ENCODE results near the gene TARP.
"Not testable (repeated sequence)": the region's sequence is repeated elsewhere in the genome, so short reads cannot be mapped to it uniquely, and the experiment has no call there.

TARP gene

DNA sequence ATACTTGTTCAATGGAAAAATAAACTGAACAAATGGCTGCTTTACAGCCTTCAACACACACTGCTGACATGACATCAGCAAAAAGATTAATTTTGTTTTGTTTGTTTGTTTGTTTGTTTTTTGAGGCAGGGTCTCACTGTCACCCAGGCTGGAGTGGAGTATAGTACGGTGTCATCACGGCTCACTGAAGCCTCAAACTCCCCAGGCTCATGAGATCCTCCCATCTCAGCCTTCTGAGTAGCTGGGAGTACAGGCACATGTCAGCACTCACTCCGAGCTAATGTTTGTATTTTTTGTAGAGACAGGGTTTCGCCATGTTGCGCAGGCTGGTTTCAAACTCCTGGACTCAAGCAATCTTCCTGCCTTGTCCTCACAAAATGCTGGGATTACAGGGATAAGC lies 10.9 kb downstream of the TARP start:
- TF ChIP-seq POLR2AphosphoS5 (IDR thresholded peaks at IDR 0.05; ENCODE audit: insufficient read depth in 1 of 2, low read depth in 1 of 2) (no peak), CTCF (IDR thresholded peaks at IDR 0.05) (no peak), POLR2A (IDR thresholded peaks at IDR 0.05) (no peak)
- no peak for DNase-seq (ENCODE audit: extremely low spot score in 2 of 2)
- no peaks in the 10 kb centered on the region for H3K4me1 ChIP-seq
- intact Hi-C loops (cut with DNase I): no loop called here
- H3K9me3 ChIP-seq: no peaks in the 10 kb centered on the region
- H3K36me3 ChIP-seq: no peaks in the 10 kb centered on the region
- H3K4me3 ChIP-seq: no peak overlapping the region
- H3K27ac ChIP-seq: no peak overlapping the region
- H3K27me3 ChIP-seq: no peaks in the 10 kb centered on the region

GRCh38 chr7:38262026-38262425 lies 11.4 kb downstream of the TARP start:
- H3K9me3 ChIP-seq; intact Hi-C loops (cut with DNase I): not testable (repeated sequence)

DNA sequence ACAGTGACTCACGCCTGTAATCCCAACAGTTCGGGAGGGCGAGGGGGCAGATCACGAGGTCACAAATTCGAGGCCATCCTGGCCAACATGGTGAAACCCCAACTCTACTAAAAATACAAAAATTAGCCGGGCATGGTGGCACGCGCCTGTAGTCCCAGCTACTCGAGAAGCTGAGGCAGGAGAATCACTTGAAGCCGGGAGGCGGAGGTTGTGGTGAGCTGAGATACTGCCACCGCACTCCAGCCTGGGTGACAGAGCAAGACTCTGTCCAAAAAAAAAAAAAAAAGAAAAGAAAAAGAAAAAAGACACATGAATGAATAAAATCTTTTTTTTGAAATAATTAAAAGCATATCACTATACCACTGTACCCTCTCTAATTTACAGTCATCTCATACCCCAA lies 11.8 kb downstream of the TARP start:
- H3K9me3 ChIP-seq; H3K36me3 ChIP-seq; H3K27ac ChIP-seq; H3K4me3 ChIP-seq; H3K27me3 ChIP-seq; H3K4me1 ChIP-seq; intact Hi-C loops (cut with DNase I); DNase-seq (ENCODE audit: extremely low spot score in 2 of 2): not testable (repeated sequence)

More at GRCh38 chr7:38262026-38262425, 11.4 kb downstream of the TARP start:
- H3K4me1 ChIP-seq; H3K27ac ChIP-seq; H3K4me3 ChIP-seq; H3K27me3 ChIP-seq; H3K36me3 ChIP-seq; DNase-seq (ENCODE audit: extremely low spot score in 2 of 2): not testable (repeated sequence)

GRCh38 chr7:38259157-38259556 lies 14.3 kb downstream of the TARP start:
- DNase-seq (ENCODE audit: extremely low spot score in 2 of 2); H3K27me3 ChIP-seq; H3K9me3 ChIP-seq; H3K4me1 ChIP-seq; H3K27ac ChIP-seq; intact Hi-C loops (cut with DNase I); H3K36me3 ChIP-seq; H3K4me3 ChIP-seq: not testable (repeated sequence)

GRCh38 chr7:38257350-38257677 lies 16.1 kb downstream of the TARP start:
- no peak for DNase-seq (ENCODE audit: extremely low spot score in 2 of 2)
- Histone ChIP-seq H3K9me3 (no peaks in the 10 kb centered on the region), H3K4me3 (no peak overlapping the region), H3K27me3 (no peaks in the 10 kb centered on the region), H3K4me1 (no peaks in the 10 kb centered on the region), H3K36me3 (no peaks in the 10 kb centered on the region), H3K27ac (no peak overlapping the region)
- intact Hi-C loops (cut with DNase I): no loop called here
- TF ChIP-seq CTCF (IDR thresholded peaks at IDR 0.05): no peak
- TF ChIP-seq POLR2A (IDR thresholded peaks at IDR 0.05): no peak
- TF ChIP-seq POLR2AphosphoS5 (IDR thresholded peaks at IDR 0.05; ENCODE audit: insufficient read depth in 1 of 2, low read depth in 1 of 2): no peak

GRCh38 chr7:38249849-38250248 lies 23.6 kb downstream of the TARP start:
- not testable (repeated sequence) for H3K4me1 ChIP-seq

GRCh38 chr7:38248069-38248567 lies 25.3 kb downstream of the TARP start:
- intact Hi-C loops (cut with DNase I): no loop called here
- H3K27ac ChIP-seq: no peak overlapping the region
- TF ChIP-seq POLR2A (IDR thresholded peaks at IDR 0.05) (no peak), CTCF (IDR thresholded peaks at IDR 0.05) (no peak), POLR2AphosphoS5 (IDR thresholded peaks at IDR 0.05; ENCODE audit: insufficient read depth in 1 of 2, low read depth in 1 of 2) (no peak)
- H3K4me1 ChIP-seq: no peaks in the 10 kb centered on the region
- H3K9me3 ChIP-seq: no peaks in the 10 kb centered on the region
- no peak overlapping the region for H3K4me3 ChIP-seq
- H3K36me3 ChIP-seq: no peaks in the 10 kb centered on the region
- no peak for DNase-seq (ENCODE audit: extremely low spot score in 2 of 2)
- no peaks in the 10 kb centered on the region for H3K27me3 ChIP-seq

More at GRCh38 chr7:38249849-38250248, 23.6 kb downstream of the TARP start:
- DNase-seq (ENCODE audit: extremely low spot score in 2 of 2); H3K27ac ChIP-seq; H3K9me3 ChIP-seq; H3K36me3 ChIP-seq; H3K4me3 ChIP-seq; intact Hi-C loops (cut with DNase I); H3K27me3 ChIP-seq: not testable (repeated sequence)

Data from vagina (tissue), 2 donors.